Activated CD4-positive, CD25-positive, alpha-beta regulatory T cell treated with anti-CD3 and anti-CD28 coated beads, Interleukin-2, amount 50 U/mL, for 72 hours (primary cell): ENCODE data around the gene CPZ.

ENCODE experiments used
- DNase-seq: peaks from one replicate; pipeline ENCODE4 v3.0.0; 2021

CPZ gene

GRCh38 chr4:8656711-8657380 is 64.3 kb downstream of the CPZ start:
- no peak for DNase-seq

- no peak for DNase-seq
These were observed 65.0 kb downstream of the CPZ start for GRCh38 chr4:8657381-8658088.

DNA sequence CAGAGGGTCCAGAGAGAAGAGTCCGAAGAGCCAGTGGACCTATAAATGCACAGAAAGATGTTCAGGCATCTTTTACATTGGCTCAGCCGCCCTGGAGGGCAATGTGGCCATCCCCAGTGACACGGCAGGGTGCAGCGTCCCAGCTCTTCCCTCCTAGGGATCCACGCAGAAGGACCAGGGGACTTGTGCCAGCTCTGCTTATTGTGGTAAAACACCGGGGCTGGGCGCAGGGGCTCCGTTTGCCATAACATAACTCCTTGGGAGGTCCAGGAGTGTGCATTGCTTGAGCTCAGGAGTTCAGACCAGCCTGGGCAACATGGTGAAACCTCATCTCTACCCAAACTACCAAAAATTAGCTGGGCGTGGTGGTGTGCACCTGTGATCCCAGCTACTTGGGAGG is 70.2 kb downstream of the CPZ start:
- DNase-seq, result no peak

DNA sequence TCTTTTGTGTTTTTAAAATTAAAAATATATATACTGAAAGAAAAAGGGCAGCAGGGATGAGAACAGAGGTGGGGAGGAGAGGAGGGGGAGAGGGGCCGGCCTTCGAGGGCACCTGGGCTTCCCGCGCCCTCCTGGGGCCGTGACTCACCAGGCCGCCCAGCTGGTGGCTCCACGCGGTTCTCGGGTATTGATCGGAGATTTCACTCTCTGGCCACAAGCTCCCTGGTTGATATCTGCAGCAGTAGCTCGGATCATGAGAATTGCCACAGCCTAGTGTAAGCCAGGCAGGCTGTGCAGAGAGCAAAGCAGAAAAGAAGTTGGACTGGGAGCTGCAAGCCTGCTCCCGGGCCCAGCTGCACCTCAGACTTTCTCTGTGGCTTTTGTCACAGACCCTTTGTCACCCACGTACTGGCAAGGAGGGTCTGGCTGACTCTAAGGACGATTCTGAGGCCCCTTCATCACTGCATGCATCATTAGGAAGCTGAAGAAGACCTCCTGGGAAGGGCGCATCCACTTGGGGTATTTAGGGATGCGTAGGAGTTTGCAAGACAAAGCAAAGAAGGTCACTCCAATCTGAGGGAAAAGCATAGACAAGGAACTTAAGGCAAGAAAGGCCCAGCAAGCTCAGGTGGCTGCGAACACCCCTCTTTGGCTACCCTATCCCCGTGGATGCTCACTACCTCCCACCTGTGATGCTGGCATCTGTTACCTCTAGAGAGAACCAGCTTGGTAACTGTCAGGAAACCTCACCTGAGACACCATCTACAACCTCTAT is 71.7 kb downstream of the CPZ start:
- no peak for DNase-seq

GRCh38 chr4:8664976-8665375 is 72.4 kb downstream of the CPZ start:
- no peak for DNase-seq

DNA sequence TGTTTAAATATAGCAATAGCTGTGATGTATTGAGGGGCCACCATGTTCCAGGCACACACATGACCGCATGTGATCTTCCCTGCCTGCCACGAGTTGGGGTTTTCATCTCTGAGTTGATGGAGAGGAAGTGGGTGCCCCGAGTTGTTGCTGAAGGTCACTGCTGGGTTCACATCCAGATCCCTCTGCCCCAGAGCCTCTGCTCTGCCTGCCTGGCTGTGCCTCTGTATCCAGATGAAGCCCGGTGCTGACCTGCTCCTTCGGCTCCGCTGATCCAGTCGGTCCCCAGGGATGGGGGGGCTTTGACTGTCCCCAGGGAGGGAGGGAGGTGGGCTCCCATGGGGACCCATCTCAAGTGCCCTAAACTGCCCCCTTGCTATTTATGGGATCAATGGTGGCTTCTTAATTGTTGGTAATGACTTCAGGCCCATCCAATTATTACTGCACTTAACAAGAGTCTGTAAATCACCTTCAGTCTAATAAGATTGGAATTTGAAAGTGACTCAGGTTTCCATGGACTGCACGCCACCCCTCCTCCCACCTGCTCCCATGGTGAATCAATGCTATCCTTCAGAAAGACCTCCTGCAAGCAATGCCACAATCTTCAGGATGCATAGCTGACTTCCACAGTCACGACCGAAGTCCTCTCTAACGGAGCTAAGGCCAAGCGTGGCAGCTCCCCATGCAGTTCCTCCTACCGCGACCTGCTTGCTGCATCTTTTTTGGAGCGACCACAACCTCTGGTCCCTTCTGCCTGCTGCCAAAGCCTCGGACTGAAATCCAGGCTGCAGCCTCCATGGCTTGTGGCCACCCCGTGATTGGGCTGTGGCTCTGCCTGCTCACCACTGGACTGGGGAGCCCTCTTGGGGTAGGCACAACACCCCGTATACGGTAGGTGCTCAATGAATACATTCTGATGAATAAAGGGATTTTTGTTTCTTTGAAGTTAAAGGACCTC is 73.1 kb downstream of the CPZ start:
- no peak for DNase-seq

DNA sequence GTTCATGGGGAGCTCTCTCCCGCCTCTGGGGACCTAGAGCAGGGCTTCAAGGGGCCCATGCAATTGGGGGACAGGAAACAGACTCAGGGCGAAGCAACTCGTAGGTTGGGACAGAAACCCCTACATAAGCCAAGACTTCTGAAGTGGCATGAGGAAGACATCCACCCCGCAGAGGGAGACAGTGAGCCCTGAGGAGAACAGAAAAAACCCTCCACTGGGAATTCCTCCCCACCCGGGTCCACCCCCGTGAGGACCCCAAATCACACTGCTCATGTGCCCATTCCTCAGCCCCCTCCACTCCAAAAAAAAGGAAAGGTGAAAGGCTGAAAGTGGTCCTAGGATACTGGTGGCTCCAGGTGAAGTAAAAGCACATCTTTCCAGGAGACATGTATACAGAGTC is 74.0 kb downstream of the CPZ start:
- no peak for DNase-seq
